H9 (cell line): Measurements from ENCODE around the gene ETNPPL. TPM values are rescaled to one million over a fixed set of nuclear protein-coding genes. Genes with fewer than 3 reads are reported as not detected.

Experiments used
- DNase-seq: peaks from one replicate; pipeline ENCODE4 v3.0.0-alpha.2; 2017
- H2AFZ ChIP-seq: one replicate; pipeline ENCODE4 v1.6.1; 2013; ENCODE audit warnings: mild to moderate bottlenecking, low read length, control low read depth, moderate library complexity
- H2AK5ac ChIP-seq: 2 replicates; pipeline ENCODE4 v1.6.1; 2013; ENCODE audit warnings: low read length, control low read depth, mixed read lengths; ENCODE audit not compliant: insufficient read length
- H2BK120ac ChIP-seq: one replicate; pipeline ENCODE4 v1.6.1; 2013; ENCODE audit warnings: low read depth, mild to moderate bottlenecking, low read length, control low read depth, inconsistent platforms; ENCODE audit not compliant: poor library complexity, severe bottlenecking
- H2BK12ac ChIP-seq: 2 replicates; pipeline ENCODE4 v1.6.1; 2013; ENCODE audit warnings: low read length, control low read depth, mixed read lengths, low read depth; ENCODE audit not compliant: insufficient read length
- H2BK15ac ChIP-seq: 2 replicates; pipeline ENCODE4 v1.6.1; 2013; ENCODE audit warnings: low read depth, low read length, control low read depth
- H2BK20ac ChIP-seq: one replicate; pipeline ENCODE4 v1.6.1; 2013; ENCODE audit warnings: low read depth, mild to moderate bottlenecking, low read length, control low read depth, inconsistent platforms; ENCODE audit not compliant: poor library complexity, severe bottlenecking
- H2BK5ac ChIP-seq: 2 replicates; pipeline ENCODE4 v1.6.1; 2013; ENCODE audit warnings: low read length, control low read depth, mixed read lengths; ENCODE audit not compliant: insufficient read length
- H3K14ac ChIP-seq: 2 replicates; pipeline ENCODE4 v1.6.1; 2013; ENCODE audit warnings: low read length, control low read depth; ENCODE audit not compliant: insufficient read depth
- H3K18ac ChIP-seq: 2 replicates; pipeline ENCODE4 v1.6.1; 2013; ENCODE audit warnings: low read depth, mild to moderate bottlenecking, mixed read lengths, low read length, control low read depth; ENCODE audit not compliant: insufficient read length
- H3K23ac ChIP-seq: 2 replicates; pipeline ENCODE4 v1.6.1; 2013; ENCODE audit warnings: low read length, control low read depth, mixed read lengths, low read depth; ENCODE audit not compliant: insufficient read length
- H3K23me2 ChIP-seq: 2 replicates; pipeline ENCODE4 v1.6.1; 2013; ENCODE audit warnings: low read depth, mild to moderate bottlenecking, mixed read lengths, low read length, control low read depth; ENCODE audit not compliant: insufficient read length, poor library complexity, severe bottlenecking
- H3K27ac ChIP-seq: 2 replicates; pipeline ENCODE4 v1.5.1; 2013; ENCODE audit warnings: low read length, control low read depth, mixed read lengths, low read depth; ENCODE audit not compliant: insufficient read length
- H3K27me3 ChIP-seq: 2 replicates; pipeline ENCODE4 v1.6.1; 2013; ENCODE audit warnings: low read length, control low read depth, inconsistent platforms; ENCODE audit not compliant: insufficient read depth
- H3K4ac ChIP-seq: 2 replicates; pipeline ENCODE4 v1.6.1; 2013; ENCODE audit warnings: low read depth, mild to moderate bottlenecking, control low read depth, inconsistent platforms, low read length, moderate library complexity
- H3K4me1 ChIP-seq: 2 replicates; pipeline ENCODE4 v1.6.1; 2013; ENCODE audit warnings: low read length, control low read depth, inconsistent platforms; ENCODE audit not compliant: insufficient read depth
- H3K4me2 ChIP-seq: 2 replicates; pipeline ENCODE4 v1.6.1; 2013; ENCODE audit warnings: low read length, control low read depth, mixed read lengths; ENCODE audit not compliant: insufficient read length, insufficient read depth
- H3K56ac ChIP-seq: 2 replicates; pipeline ENCODE4 v1.6.1; 2013; ENCODE audit warnings: low read depth, mild to moderate bottlenecking, mixed read lengths, low read length, control low read depth; ENCODE audit not compliant: insufficient read length
- H3K79me1 ChIP-seq: 2 replicates; pipeline ENCODE4 v1.6.1; 2013; ENCODE audit warnings: low read depth, mild to moderate bottlenecking, moderate library complexity, low read length, control low read depth, inconsistent platforms; ENCODE audit not compliant: insufficient read depth, poor library complexity, severe bottlenecking
- H3K79me2 ChIP-seq: 2 replicates; pipeline ENCODE4 v1.6.1; 2013; ENCODE audit warnings: low read length, control low read depth, inconsistent platforms; ENCODE audit not compliant: insufficient read depth
- H3K9ac ChIP-seq: 2 replicates; pipeline ENCODE4 v1.6.1; 2013; ENCODE audit warnings: low read length, control low read depth, mixed read lengths; ENCODE audit not compliant: insufficient read length; ENCODE audit errors: extremely low read depth
- H3K9me3 ChIP-seq: one replicate; pipeline ENCODE4 v1.6.1; 2013; ENCODE audit warnings: low read depth, low read length, inconsistent platforms; ENCODE audit not compliant: control insufficient read depth
- H3T11ph ChIP-seq: one replicate; pipeline ENCODE4 v1.6.1; 2013; ENCODE audit warnings: mild to moderate bottlenecking, low read length, control low read depth, inconsistent platforms
- H4K20me1 ChIP-seq: one replicate; pipeline ENCODE4 v1.6.1; 2013; ENCODE audit not compliant: control insufficient read depth, insufficient read length, insufficient read depth
- H4K5ac ChIP-seq: 2 replicates; pipeline ENCODE4 v1.6.1; 2013; ENCODE audit warnings: low read depth, mild to moderate bottlenecking, mixed read lengths, low read length, control low read depth; ENCODE audit not compliant: insufficient read length
- H4K8ac ChIP-seq: replicated peaks from 2 replicates; pipeline ENCODE4 v1.6.1; 2013; ENCODE audit warnings: low read length, control low read depth, mixed read lengths, low read depth; ENCODE audit not compliant: insufficient read length
- H4K91ac ChIP-seq: 2 replicates; pipeline ENCODE4 v1.6.1; 2013; ENCODE audit warnings: low read depth, mild to moderate bottlenecking, moderate library complexity, mixed read lengths, low read length, control low read depth; ENCODE audit not compliant: insufficient read length
- H3K27ac Mint-ChIP-seq, 3 experiments: 2 replicates in 2 of 3; 3 replicates in 1 of 3; pipeline ENCODE4 v1.8.0; 2020 to 2021; ENCODE audit warnings: mixed read lengths in 3 of 3, mild to moderate bottlenecking in 1 of 3, moderate library complexity in 1 of 3
- H3K27me3 Mint-ChIP-seq: 2 replicates; pipeline ENCODE4 v1.8.0; 2021; ENCODE audit warnings: low read depth, mild to moderate bottlenecking, moderate library complexity, mixed read lengths
- H3K36me3 Mint-ChIP-seq, 3 experiments: 2 replicates in 2 of 3; 3 replicates in 1 of 3; pipeline ENCODE4 v1.8.0; 2020 to 2021; ENCODE audit warnings: low read depth in 3 of 3, mixed read lengths in 3 of 3; ENCODE audit not compliant: insufficient read depth in 1 of 3
- H3K4me1 Mint-ChIP-seq, 2 experiments: 2 replicates each; pipeline ENCODE4 v1.8.0; 2020; ENCODE audit warnings: mixed read lengths in 2 of 2
- H3K4me3 Mint-ChIP-seq, 2 experiments: 2 replicates in 1 of 2; 3 replicates in 1 of 2; pipeline ENCODE4 v1.8.0; 2020 to 2021; ENCODE audit warnings: mild to moderate bottlenecking in 2 of 2, mixed read lengths in 2 of 2, moderate library complexity in 1 of 2
- H3K9me3 Mint-ChIP-seq, 2 experiments: 2 replicates in 1 of 2; 3 replicates in 1 of 2; pipeline ENCODE4 v1.8.0; 2020; ENCODE audit warnings: mild to moderate bottlenecking in 2 of 2, mixed read lengths in 2 of 2, moderate library complexity in 1 of 2
- WGBS: extraction: QIAGEN DNeasy Blood & Tissue Kit; methylation state at CpG from one replicate; pipeline ENCODE4 v1.1.7; 2013; ENCODE audit warnings: missing lambda C conversion rate, low lambda C conversion rate, mixed read lengths; ENCODE audit not compliant: insufficient read length; ENCODE audit errors: extremely low coverage; 5-methylcytosine and 5-hydroxymethylcytosine counted together
- total RNA-seq: library from RNA; stranded (reverse); gene quantifications from 2 replicates; pipeline ENCODE4 v1.2.1, GENCODE V29; 2021
- TF ChIP-seq, protein P1 (sequence below): fragments of 200-600 bp; sonication (generic); conservative IDR thresholded peaks from 3 replicates; pipeline ENCODE4 v1.8.0; 2021; ENCODE audit warnings: antibody characterized with exemption, mild to moderate bottlenecking

ETNPPL gene
- total RNA-seq, 1 experiment from 2014 or later: 1.3 TPM

- H3K27ac ChIP-seq: no peak overlapping the region
- no peak overlapping the region for H4K8ac ChIP-seq
- 0 out of 5 replicates have a peak, but pooled peaks cover 0 to 4% of the 10 kb centered on the region in 2 experiments for H3K9me3 Mint-ChIP-seq
- H3K79me1 ChIP-seq: no peaks in the 10 kb centered on the region
- H3K4ac ChIP-seq: no peak overlapping the region
- no peak overlapping the region for H2BK15ac ChIP-seq
- no peaks in the 10 kb centered on the region for H3K4me1 ChIP-seq
- no peak overlapping the region for H3K18ac ChIP-seq
- no peaks in the 10 kb centered on the region for H4K20me1 ChIP-seq
- H4K5ac ChIP-seq: no peak overlapping the region
- no peak overlapping the region for H3K23ac ChIP-seq
- H2BK5ac ChIP-seq: no peak overlapping the region
- no peak overlapping the region for H3K9ac ChIP-seq
- H3K14ac ChIP-seq: no peak overlapping the region
- peak overlapping the region; percentile 82 for H2AFZ ChIP-seq
- H3K4me1 Mint-ChIP-seq: peaks cover 14% of the 10 kb centered on the region in 2 experiments
- H3T11ph ChIP-seq: no peak overlapping the region
- no peak overlapping the region for H2BK20ac ChIP-seq
- TF ChIP-seq, protein P1, sequence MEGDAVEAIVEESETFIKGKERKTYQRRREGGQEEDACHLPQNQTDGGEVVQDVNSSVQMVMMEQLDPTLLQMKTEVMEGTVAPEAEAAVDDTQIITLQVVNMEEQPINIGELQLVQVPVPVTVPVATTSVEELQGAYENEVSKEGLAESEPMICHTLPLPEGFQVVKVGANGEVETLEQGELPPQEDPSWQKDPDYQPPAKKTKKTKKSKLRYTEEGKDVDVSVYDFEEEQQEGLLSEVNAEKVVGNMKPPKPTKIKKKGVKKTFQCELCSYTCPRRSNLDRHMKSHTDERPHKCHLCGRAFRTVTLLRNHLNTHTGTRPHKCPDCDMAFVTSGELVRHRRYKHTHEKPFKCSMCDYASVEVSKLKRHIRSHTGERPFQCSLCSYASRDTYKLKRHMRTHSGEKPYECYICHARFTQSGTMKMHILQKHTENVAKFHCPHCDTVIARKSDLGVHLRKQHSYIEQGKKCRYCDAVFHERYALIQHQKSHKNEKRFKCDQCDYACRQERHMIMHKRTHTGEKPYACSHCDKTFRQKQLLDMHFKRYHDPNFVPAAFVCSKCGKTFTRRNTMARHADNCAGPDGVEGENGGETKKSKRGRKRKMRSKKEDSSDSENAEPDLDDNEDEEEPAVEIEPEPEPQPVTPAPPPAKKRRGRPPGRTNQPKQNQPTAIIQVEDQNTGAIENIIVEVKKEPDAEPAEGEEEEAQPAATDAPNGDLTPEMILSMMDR: no peak
- H3K4me2 ChIP-seq: peak overlapping the region; percentile 73
- no peak overlapping the region for H3K27ac Mint-ChIP-seq
- H2BK120ac ChIP-seq: no peak overlapping the region
- no peaks in the 10 kb centered on the region; a peak in 1 of 7 replicates for H3K36me3 Mint-ChIP-seq
- H3K9me3 ChIP-seq: no peaks in the 10 kb centered on the region
- H3K27me3 Mint-ChIP-seq: peaks cover 48% of the 10 kb centered on the region
- H2BK12ac ChIP-seq: no peak overlapping the region
- H3K79me2 ChIP-seq: no peaks in the 10 kb centered on the region
- no peak overlapping the region for H2AK5ac ChIP-seq
- H4K91ac ChIP-seq: no peak overlapping the region
- no peaks in the 10 kb centered on the region for H3K27me3 ChIP-seq
- H3K56ac ChIP-seq: no peak overlapping the region
- no peak for DNase-seq
- H3K23me2 ChIP-seq: peaks cover 8% of the 10 kb centered on the region
- peak overlapping the region; percentile 83 for H3K4me3 Mint-ChIP-seq
- WGBS: no CpG with 5 or more reads among the region's 11 CpGs
Observed at GRCh38 chr4:108763226-108763593, 357 bp upstream of the ETNPPL start.
